Body of pancreas (tissue), 4 donors: Measurements from ENCODE around the gene SYTL5. TPM values are rescaled to one million over a fixed set of nuclear protein-coding genes. Genes with fewer than 3 reads are reported as not detected.

Source experiments
- ATAC-seq: fragments of 150-250 bp; one replicate; pipeline ENCODE4 v1.9.1; 2016
- DNase-seq, 4 donors: peaks; one replicate each; pipeline ENCODE4 v3.0.0-alpha.2; 2019
- H3K27ac ChIP-seq, 4 donors: fragments of 200-600 bp; sonication (generic); 1 replicate in 3 of 4; 2 replicates in 1 of 4; pipeline versions ENCODE4 v1.5.1 to v1.6.1; 2016 to 2019; ENCODE audit warnings: mild to moderate bottlenecking in 1 of 4, mixed read lengths in 1 of 4, moderate library complexity in 1 of 4
- H3K27me3 ChIP-seq, 2 donors: fragments of 200-600 bp; sonication (generic); one replicate each; pipeline ENCODE4 v1.6.0; 2016; ENCODE audit warnings: mild to moderate bottlenecking in 1 of 2
- H3K36me3 ChIP-seq, 2 donors: fragments of 200-600 bp; sonication (generic); replicated peaks in 1 of 2; 2 replicates each; pipeline ENCODE4 v1.5.1; 2016; ENCODE audit warnings: low read depth in 2 of 2; ENCODE audit not compliant: insufficient read depth in 1 of 2
- H3K4me1 ChIP-seq: fragments of 200-600 bp; sonication (generic); one replicate; pipeline ENCODE4 v1.6.0; 2016
- H3K4me3 ChIP-seq, 2 donors: fragments of 200-600 bp; sonication (generic); 1 replicate in 1 of 2; 2 replicates in 1 of 2; pipeline ENCODE4 v1.5.1; 2016 to 2019
- H3K9me3 ChIP-seq, 3 donors: fragments of 200-600 bp; sonication (generic); 1 replicate in 2 of 3; 2 replicates in 1 of 3; pipeline ENCODE4 v1.5.1; 2016
- CTCF ChIP-seq, 7 experiments: fragments of 450-650 bp in 4 of 7; fragments of 200-600 bp in 3 of 7; sonication (generic) in 3 of 7; IDR thresholded peaks; one replicate each; pipeline ENCODE4 v1.5.1; 2016 to 2019; ENCODE audit warnings: antibody characterized with exemption in 7 of 7
- POLR2A ChIP-seq, 3 donors: fragments of 450-650 bp; IDR thresholded peaks; one replicate each; pipeline ENCODE4 v1.6.1; 2016; ENCODE audit warnings: antibody characterized with exemption in 3 of 3, mild to moderate bottlenecking in 2 of 3
- WGBS, 2 donors: methylation state at CpG; one replicate each; pipeline ENCODE4 v1.1.5; 2017; 5-methylcytosine and 5-hydroxymethylcytosine counted together
- intact Hi-C: fragments of 100-400 bp; cut with DNase I; formaldehyde crosslinking; loops from one replicate; pipeline ENCODE4 v1.15.1; 2023
- total RNA-seq, 2 donors: library from RNA; depleted of rRNA; stranded (reverse); fragments of >200 nt; gene quantifications; one replicate each; pipeline ENCODE4 v1.1.0, GENCODE V29; 2016

SYTL5 gene
- total RNA-seq, 2 donors from 2014 or later, result 5.3 to 7.3 TPM

GRCh38 chrX:38081909-38082308 lies 75.6 kb downstream of the SYTL5 start:
- no peak for TF ChIP-seq CTCF (IDR thresholded peaks at IDR 0.05)
- TF ChIP-seq POLR2A (IDR thresholded peaks at IDR 0.05), result no peak
- intact Hi-C loops, result no loop called here
- Histone ChIP-seq H3K27me3 (no peaks in the 10 kb centered on the region), H3K27ac (no peak overlapping the region), H3K36me3 (no peaks in the 10 kb centered on the region), H3K9me3 (no peaks in the 10 kb centered on the region), H3K4me1 (no peaks in the 10 kb centered on the region), H3K4me3 (no peak overlapping the region)
- DNase-seq (no peak), ATAC-seq (no peak)
- WGBS, 2 donors, result 0 to 88% methylated on average over 1 of the region's 1 CpG

- no peak for ATAC-seq
- no peaks in the 10 kb centered on the region for H3K9me3 ChIP-seq
- intact Hi-C loops, result no loop called here
These were observed 76.0 kb downstream of the SYTL5 start for GRCh38 chrX:38082309-38082708.

GRCh38 chrX:38085813-38086212 lies 79.5 kb downstream of the SYTL5 start:
- Histone ChIP-seq H3K4me3 (no peak overlapping the region), H3K36me3 (no peaks in the 10 kb centered on the region), H3K27ac (no peak overlapping the region), H3K27me3 (no peaks in the 10 kb centered on the region), H3K9me3 (no peaks in the 10 kb centered on the region), H3K4me1 (no peaks in the 10 kb centered on the region)
- ATAC-seq (no peak), DNase-seq (no peak)
- intact Hi-C loops, result no loop called here
- 89 to 98% methylated on average over 4 of the region's 4 CpGs for WGBS, 2 donors
- TF ChIP-seq CTCF (IDR thresholded peaks at IDR 0.05) (no peak), POLR2A (IDR thresholded peaks at IDR 0.05) (no peak)

More at GRCh38 chrX:38082309-38082708, 76.0 kb downstream of the SYTL5 start:
- H3K4me1 ChIP-seq, result no peaks in the 10 kb centered on the region
- no peak overlapping the region for H3K27ac ChIP-seq
- no peak for DNase-seq
- no peaks in the 10 kb centered on the region for H3K27me3 ChIP-seq
- 87 to 94% methylated on average over 2 of the region's 2 CpGs for WGBS, 2 donors
- no peak overlapping the region for H3K4me3 ChIP-seq
- TF ChIP-seq POLR2A (IDR thresholded peaks at IDR 0.05) (no peak), CTCF (IDR thresholded peaks at IDR 0.05) (no peak)
- H3K36me3 ChIP-seq, result no peaks in the 10 kb centered on the region

- Histone ChIP-seq H3K9me3 (no peaks in the 10 kb centered on the region), H3K36me3 (no peaks in the 10 kb centered on the region), H3K27ac (no peak overlapping the region), H3K27me3 (no peaks in the 10 kb centered on the region), H3K4me3 (no peak overlapping the region), H3K4me1 (no peaks in the 10 kb centered on the region)
- no peak for ATAC-seq
- TF ChIP-seq POLR2A (IDR thresholded peaks at IDR 0.05), result no peak
- no peak for TF ChIP-seq CTCF (IDR thresholded peaks at IDR 0.05)
- WGBS, 2 donors, result 69 to 76% methylated on average over 4 of the region's 4 CpGs
- intact Hi-C loops, result no loop called here
- DNase-seq, result no peak
These were observed 80.3 kb downstream of the SYTL5 start for GRCh38 chrX:38086451-38087215.

GRCh38 chrX:38087594-38087993 lies 81.2 kb downstream of the SYTL5 start:
- TF ChIP-seq CTCF (IDR thresholded peaks at IDR 0.05) (no peak), POLR2A (IDR thresholded peaks at IDR 0.05) (no peak)
- no peak for DNase-seq
- 89 to 93% methylated on average over 1 of the region's 1 CpG for WGBS, 2 donors
- no peaks in the 10 kb centered on the region for H3K9me3 ChIP-seq
- no peak overlapping the region for H3K27ac ChIP-seq
- intact Hi-C loops, result no loop called here
- no peak overlapping the region for H3K4me3 ChIP-seq
- no peak for ATAC-seq
- no peaks in the 10 kb centered on the region for H3K36me3 ChIP-seq
- H3K27me3 ChIP-seq, result no peaks in the 10 kb centered on the region
- no peaks in the 10 kb centered on the region for H3K4me1 ChIP-seq
